HG03095 (cell line): ENCODE results near the gene NTM.
"Not testable (repeated sequence)": the region's sequence is repeated elsewhere in the genome, so short reads cannot be mapped to it uniquely, and the experiment has no call there.

Experiments
- ATAC-seq: cut with Tn5 transposase; IDR thresholded peaks from one replicate; pipeline ENCODE4 v1.9.1; 2021; ENCODE audit warnings: moderate library complexity; ENCODE audit not compliant: unreplicated experiment

The NTM gene

GRCh38 chr11:131370090-131370751 lies at the start of gene NTM:
TSS of gene NTM (plus strand) at chr11:131370615.
- ATAC-seq = no peak

GRCh38 chr11:131324921-131325570 lies 45.4 kb upstream of the NTM start:
- no peak for ATAC-seq

GRCh38 chr11:131326829-131327228 lies 43.6 kb upstream of the NTM start:
- ATAC-seq = no peak

- ATAC-seq = no peak
Measured at GRCh38 chr11:131327421-131327820, 43.0 kb upstream of the NTM start.

- ATAC-seq = no peak
Measured at GRCh38 chr11:131328843-131329242, 41.6 kb upstream of the NTM start.

- ATAC-seq = no peak
Measured at GRCh38 chr11:131331010-131331409, 39.4 kb upstream of the NTM start.

GRCh38 chr11:131331546-131331945 lies 38.9 kb upstream of the NTM start:
- no peak for ATAC-seq

- ATAC-seq = no peak
Measured at GRCh38 chr11:131334601-131335000, 35.8 kb upstream of the NTM start.

- not testable (repeated sequence) for ATAC-seq
Measured at GRCh38 chr11:131341900-131342299, 28.5 kb upstream of the NTM start.

- ATAC-seq = not testable (repeated sequence)
Measured at GRCh38 chr11:131342442-131342841, 28.0 kb upstream of the NTM start.

- no peak for ATAC-seq
Measured at GRCh38 chr11:131345406-131345805, 25.0 kb upstream of the NTM start.

GRCh38 chr11:131349368-131350086 lies 20.9 kb upstream of the NTM start:
- ATAC-seq = no peak

- ATAC-seq = no peak
Measured at GRCh38 chr11:131350872-131351271, 19.5 kb upstream of the NTM start.

- ATAC-seq = no peak
Measured at GRCh38 chr11:131351848-131352247, 18.6 kb upstream of the NTM start.

- no peak for ATAC-seq
Measured at GRCh38 chr11:131353766-131354165, 16.6 kb upstream of the NTM start.

GRCh38 chr11:131354251-131354701 lies 16.1 kb upstream of the NTM start:
- no peak for ATAC-seq

GRCh38 chr11:131356206-131356605 lies 14.2 kb upstream of the NTM start:
- ATAC-seq = no peak

- no peak for ATAC-seq
Measured at GRCh38 chr11:131365329-131365930, 5.0 kb upstream of the NTM start.

- ATAC-seq = no peak
Measured at GRCh38 chr11:131370901-131371790, 731 bp downstream of the NTM start.

- no peak for ATAC-seq
Measured at GRCh38 chr11:131371791-131372104, 1.3 kb downstream of the NTM start.
